SK-N-SH treated with all-trans-retinoic acid at 6 μM for 48 hours (cell line): ENCODE measurements around the gene DNAI4.

Experiments
- ATAC-seq: fragments of 200-7000 bp; cut with Tn5 transposase; 3 replicates; pipeline ENCODE4 v1.9.1; 2020; ENCODE audit warnings: mild to moderate bottlenecking, moderate library complexity
- ARNTL ChIP-seq: fragments of 450-650 bp; formaldehyde crosslinking; IDR thresholded peaks from 2 replicates; pipeline ENCODE4 v1.5.0; 2020; ENCODE audit warnings: low read depth, mild to moderate bottlenecking, moderate library complexity, borderline replicate concordance
- BACH2 ChIP-seq: fragments of 250-450 bp; sonication (Bioruptor Pico); IDR thresholded peaks from 2 replicates; pipeline ENCODE4 v1.9.0; 2021; ENCODE audit warnings: mild to moderate bottlenecking, borderline replicate concordance
- CREB5 ChIP-seq: fragments of 250-450 bp; sonication (Bioruptor Pico); IDR thresholded peaks from 2 replicates; pipeline ENCODE4 v1.5.1; 2020; ENCODE audit warnings: low read depth, mild to moderate bottlenecking, moderate library complexity
- CSDC2 ChIP-seq: fragments of 250-450 bp; sonication (Bioruptor Pico); IDR thresholded peaks from 2 replicates; pipeline ENCODE4 v1.5.0; 2020; ENCODE audit warnings: mild to moderate bottlenecking, moderate library complexity
- GLIS3 ChIP-seq: fragments of 250-450 bp; sonication (Bioruptor Pico); IDR thresholded peaks from 2 replicates; pipeline ENCODE4 v1.5.0; 2020; ENCODE audit warnings: mild to moderate bottlenecking, moderate library complexity
- ISL1 ChIP-seq: fragments of 250-450 bp; sonication (Bioruptor Pico); IDR thresholded peaks from 2 replicates; pipeline ENCODE4 v2.1.2; 2022; ENCODE audit warnings: mild to moderate bottlenecking, moderate library complexity
- OSR1 ChIP-seq: fragments of 250-450 bp; sonication (Bioruptor Pico); IDR thresholded peaks from 2 replicates; pipeline ENCODE4 v1.8.0; 2022; ENCODE audit warnings: moderate library complexity, mild to moderate bottlenecking, inconsistent platforms
- PATZ1 ChIP-seq: fragments of 250-450 bp; sonication (Bioruptor Pico); IDR thresholded peaks from 2 replicates; pipeline ENCODE4 v1.8.0; 2020; ENCODE audit warnings: mild to moderate bottlenecking, moderate library complexity, borderline replicate concordance
- POU6F1 ChIP-seq: fragments of 250-450 bp; sonication (Bioruptor Pico); IDR thresholded peaks from 2 replicates; pipeline ENCODE4 v1.8.0; 2021; ENCODE audit warnings: low read depth, mild to moderate bottlenecking, moderate library complexity, borderline replicate concordance
- PPARA ChIP-seq: fragments of 250-450 bp; sonication (Bioruptor Pico); IDR thresholded peaks from 2 replicates; pipeline ENCODE4 v1.5.0; 2020; ENCODE audit warnings: mild to moderate bottlenecking, borderline replicate concordance
- RARB ChIP-seq: fragments of 250-450 bp; sonication (Bioruptor Pico); IDR thresholded peaks from 2 replicates; pipeline ENCODE4 v1.8.0; 2021; ENCODE audit warnings: mild to moderate bottlenecking, moderate library complexity
- SNAI2 ChIP-seq: fragments of 250-450 bp; sonication (Bioruptor Pico); IDR thresholded peaks from 2 replicates; pipeline ENCODE4 v1.5.0; 2020; ENCODE audit warnings: mild to moderate bottlenecking, moderate library complexity
- TCF4 ChIP-seq: fragments of 250-450 bp; sonication (Bioruptor Pico); IDR thresholded peaks from 2 replicates; pipeline ENCODE4 v1.8.0; 2021; ENCODE audit warnings: mild to moderate bottlenecking, moderate library complexity, borderline replicate concordance
- TOX ChIP-seq: fragments of 250-450 bp; sonication (Bioruptor Pico); IDR thresholded peaks from 2 replicates; pipeline ENCODE4 v1.8.0; 2021; ENCODE audit warnings: mild to moderate bottlenecking, moderate library complexity, borderline replicate concordance
- TSHZ2 ChIP-seq: fragments of 250-450 bp; sonication (Bioruptor Pico); IDR thresholded peaks from 2 replicates; pipeline ENCODE4 v1.5.0; 2020; ENCODE audit warnings: mild to moderate bottlenecking, moderate library complexity
- ZC3H10 ChIP-seq: fragments of 250-450 bp; sonication (Bioruptor Pico); IDR thresholded peaks from 2 replicates; pipeline ENCODE4 v1.5.1; 2021; ENCODE audit warnings: mild to moderate bottlenecking, moderate library complexity
- ZFP30 ChIP-seq: fragments of 450-650 bp; formaldehyde crosslinking; IDR thresholded peaks from 2 replicates; pipeline ENCODE4 v1.5.0; 2022; ENCODE audit warnings: mild to moderate bottlenecking, moderate library complexity
- ZNF70 ChIP-seq: fragments of 450-650 bp; formaldehyde crosslinking; IDR thresholded peaks from 2 replicates; pipeline ENCODE4 v1.5.0; 2020; ENCODE audit warnings: mild to moderate bottlenecking, moderate library complexity
- TF ChIP-seq, protein P1 (sequence below): fragments of 250-450 bp; sonication (Bioruptor Pico); IDR thresholded peaks from 2 replicates; pipeline ENCODE4 v1.5.1; 2021; ENCODE audit warnings: mild to moderate bottlenecking, moderate library complexity

The DNAI4 gene

DNA sequence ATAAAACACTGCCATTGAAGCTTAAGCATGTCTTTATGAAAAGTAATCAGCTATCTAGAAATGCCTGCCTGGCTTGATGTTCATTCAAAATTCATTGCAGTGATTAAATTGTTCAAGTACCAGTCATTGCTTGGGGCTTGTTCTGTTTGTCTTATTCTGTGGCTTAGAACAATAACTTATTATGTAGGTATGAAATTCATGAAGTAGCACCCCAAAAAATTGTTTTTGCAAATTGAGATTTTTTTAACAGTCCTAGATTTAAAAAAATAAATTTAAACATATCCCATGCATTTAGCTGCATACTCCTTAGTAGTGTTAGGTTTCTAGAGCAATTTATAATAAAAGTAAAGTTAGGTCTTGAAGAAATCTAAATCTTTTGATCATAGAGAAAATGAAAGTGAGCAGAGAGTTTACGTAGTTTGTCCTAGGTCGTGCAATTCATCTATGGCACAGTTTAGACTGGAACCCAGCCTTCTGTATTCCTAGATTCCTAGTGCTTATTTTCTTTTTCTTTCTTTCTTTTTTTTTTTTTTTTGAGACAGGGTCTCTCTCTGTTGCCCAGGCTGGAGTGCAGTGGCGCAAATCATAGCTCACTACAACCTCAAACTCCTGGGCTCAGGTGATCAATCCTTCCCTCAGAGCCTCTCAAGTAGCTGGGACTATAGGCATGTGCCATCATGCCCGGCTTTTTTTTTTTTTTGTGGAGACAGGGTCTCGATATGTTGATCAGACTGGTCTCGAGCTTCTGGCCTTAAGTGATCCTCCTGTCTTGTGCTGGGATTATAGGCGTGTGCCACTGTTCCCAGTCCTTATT is 9.4 kb upstream of the DNAI4 start:
- no peak for ATAC-seq
- TF ChIP-seq OSR1 (CRISPR knock-in tag), result no peak
- no peak for TF ChIP-seq SNAI2
- TF ChIP-seq ISL1 (CRISPR knock-in tag), result no peak
- TF ChIP-seq ARNTL (CRISPR knock-in tag), result no peak
- TF ChIP-seq TSHZ2 (CRISPR knock-in tag), result no peak
- no peak for TF ChIP-seq GLIS3 (CRISPR knock-in tag)
- TF ChIP-seq ZC3H10, result no peak

- TF ChIP-seq SNAI2 (no peak), OSR1 (CRISPR knock-in tag) (no peak), CSDC2 (no peak), BACH2 (CRISPR knock-in tag) (no peak), TOX (no peak), GLIS3 (CRISPR knock-in tag) (no peak), CREB5 (no peak)
- TF ChIP-seq, all 23 proteins: peak for 0
These were observed 7.6 kb upstream of the DNAI4 start for GRCh38 chr1:66932291-66932690.

GRCh38 chr1:66931590-66931989 is 6.9 kb upstream of the DNAI4 start:
- ATAC-seq, result no peak
- TF ChIP-seq PATZ1 (CRISPR knock-in tag), result no peak
- no peak for TF ChIP-seq POU6F1 (CRISPR knock-in tag)
- TF ChIP-seq PPARA, result no peak

More at GRCh38 chr1:66932291-66932690, 7.6 kb upstream of the DNAI4 start:
- ATAC-seq, result no peak

- peak; percentile 16 for ATAC-seq
- TF ChIP-seq ARNTL (CRISPR knock-in tag), result no peak
These were observed 6.1 kb upstream of the DNAI4 start for GRCh38 chr1:66930823-66931174.

GRCh38 chr1:66929999-66930822 is 5.6 kb upstream of the DNAI4 start:
- ATAC-seq, result peak; percentile 72
- TF ChIP-seq, protein P1, sequence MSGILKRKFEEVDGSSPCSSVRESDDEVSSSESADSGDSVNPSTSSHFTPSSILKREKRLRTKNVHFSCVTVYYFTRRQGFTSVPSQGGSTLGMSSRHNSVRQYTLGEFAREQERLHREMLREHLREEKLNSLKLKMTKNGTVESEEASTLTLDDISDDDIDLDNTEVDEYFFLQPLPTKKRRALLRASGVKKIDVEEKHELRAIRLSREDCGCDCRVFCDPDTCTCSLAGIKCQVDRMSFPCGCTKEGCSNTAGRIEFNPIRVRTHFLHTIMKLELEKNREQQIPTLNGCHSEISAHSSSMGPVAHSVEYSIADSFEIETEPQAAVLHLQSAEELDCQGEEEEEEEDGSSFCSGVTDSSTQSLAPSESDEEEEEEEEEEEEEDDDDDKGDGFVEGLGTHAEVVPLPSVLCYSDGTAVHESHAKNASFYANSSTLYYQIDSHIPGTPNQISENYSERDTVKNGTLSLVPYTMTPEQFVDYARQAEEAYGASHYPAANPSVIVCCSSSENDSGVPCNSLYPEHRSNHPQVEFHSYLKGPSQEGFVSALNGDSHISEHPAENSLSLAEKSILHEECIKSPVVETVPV, result no peak
- TF ChIP-seq GLIS3 (CRISPR knock-in tag) (no peak), PATZ1 (CRISPR knock-in tag) (peak; percentile 63; the same call in 1 of the 2 replicates), ZFP30 (CRISPR knock-in tag) (0 out of 2 replicates have a peak, but pooled peaks have one; percentile 18), POU6F1 (CRISPR knock-in tag) (no peak), RARB (CRISPR knock-in tag) (no peak), TCF4 (CRISPR knock-in tag) (no peak; the same call in 1 of the 2 replicates), ZNF70 (CRISPR knock-in tag) (peak; percentile 68; the same call in 1 of the 2 replicates), OSR1 (CRISPR knock-in tag) (0 out of 2 replicates have a peak, but pooled peaks have one; percentile 47)
